Measurements from ENCODE around the gene PIPOX. TPM values are rescaled to one million over a fixed set of nuclear protein-coding genes. Genes with fewer than 3 reads are reported as not detected.
"Not testable (repeated sequence)": the region's sequence is repeated elsewhere in the genome, so short reads cannot be mapped to it uniquely, and the experiment has no call there.

PIPOX gene
- total and polyA plus RNA-seq, 4 donors = 1.6 to 2.4 (median 2.0) TPM

DNA sequence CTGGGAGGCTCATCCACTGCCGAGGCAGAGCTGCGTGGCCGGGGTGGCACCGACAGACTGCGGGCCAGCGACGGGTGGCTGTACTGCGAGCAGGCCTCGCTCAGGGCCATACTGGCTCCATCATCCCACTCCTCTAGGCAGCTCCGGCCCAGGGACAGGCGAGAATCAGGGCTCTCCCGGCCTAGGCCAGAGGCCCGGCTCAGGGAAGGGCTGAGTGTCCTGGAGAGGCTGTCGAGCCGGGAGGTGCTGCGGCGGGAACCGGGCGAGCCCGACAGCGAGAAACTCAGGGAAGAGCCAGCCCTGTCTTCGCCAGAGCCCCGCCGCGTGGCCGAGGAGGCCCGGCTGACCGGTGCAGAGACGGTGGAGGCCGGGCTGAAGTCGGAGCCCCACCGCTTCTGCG, 37.4 kb downstream of the PIPOX start:
- 94% methylated on average over 26 to 33 of the region's 33 CpGs for WGBS, 2 donors
- no peaks in the 10 kb centered on the region for H3K4me1 ChIP-seq (ENCODE audit: control insufficient read depth in 1 of 2, insufficient read depth in 2 of 2, low read length in 2 of 2)
- H3K27me3 ChIP-seq (ENCODE audit: control insufficient read depth in 1 of 2, insufficient read depth in 2 of 2, low read length in 1 of 2) = no peaks in the 10 kb centered on the region
- no peak overlapping the region for H3K27ac ChIP-seq (ENCODE audit: low read depth in 1 of 2, low read length in 2 of 2)
- H3K4me3 ChIP-seq (ENCODE audit: low read length in 2 of 2) = no peak overlapping the region
- intact Hi-C loops (cut with DNase I) = no loop called here
- DNase-seq (no peak), ATAC-seq (ENCODE audit: low FRiP score) (peak; percentile 40)
- peaks cover 0 to 11% of the 10 kb centered on the region in 2 donors for H3K36me3 ChIP-seq (ENCODE audit: control insufficient read depth in 1 of 2, insufficient read depth in 2 of 2, low read length in 1 of 2)
- no peaks in the 10 kb centered on the region for H3K9me3 ChIP-seq (ENCODE audit: control insufficient read depth, low read length)

DNA sequence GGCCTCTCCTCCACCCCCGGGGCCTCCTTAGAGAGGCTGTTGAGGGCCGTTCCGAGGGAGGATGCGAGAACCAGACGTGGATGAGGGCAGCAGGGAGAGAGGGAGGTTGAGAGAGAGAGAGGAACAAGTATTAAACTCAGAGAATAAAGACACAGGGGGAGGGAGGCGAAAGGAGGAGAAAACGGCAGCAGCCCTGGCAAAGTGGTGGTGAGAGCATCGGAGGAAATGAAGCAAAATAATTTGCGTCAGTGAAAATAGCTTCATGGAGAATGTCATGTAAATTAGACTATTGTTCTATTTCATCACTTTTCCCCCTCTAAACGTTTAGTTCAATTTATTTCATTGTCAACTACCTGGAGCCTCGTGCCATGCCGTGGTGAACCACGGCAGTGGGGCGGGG, 38.0 kb downstream of the PIPOX start:
- H3K36me3 ChIP-seq (ENCODE audit: control insufficient read depth in 1 of 2, insufficient read depth in 2 of 2, low read length in 1 of 2) = peaks cover 0 to 11% of the 10 kb centered on the region in 2 donors
- no peak for DNase-seq
- H3K27ac ChIP-seq (ENCODE audit: low read depth in 1 of 2, low read length in 2 of 2) = no peak overlapping the region
- WGBS, 2 donors = 87 to 88% methylated on average over 14 of the region's 14 CpGs
- ATAC-seq (ENCODE audit: low FRiP score) = no peak
- no peaks in the 10 kb centered on the region for H3K9me3 ChIP-seq (ENCODE audit: control insufficient read depth, low read length)
- no peaks in the 10 kb centered on the region for H3K4me1 ChIP-seq (ENCODE audit: control insufficient read depth in 1 of 2, insufficient read depth in 2 of 2, low read length in 2 of 2)
- no peaks in the 10 kb centered on the region for H3K27me3 ChIP-seq (ENCODE audit: control insufficient read depth in 1 of 2, insufficient read depth in 2 of 2, low read length in 1 of 2)
- intact Hi-C loops (cut with DNase I) = no loop called here
- H3K4me3 ChIP-seq (ENCODE audit: low read length in 2 of 2) = no peak overlapping the region

DNA sequence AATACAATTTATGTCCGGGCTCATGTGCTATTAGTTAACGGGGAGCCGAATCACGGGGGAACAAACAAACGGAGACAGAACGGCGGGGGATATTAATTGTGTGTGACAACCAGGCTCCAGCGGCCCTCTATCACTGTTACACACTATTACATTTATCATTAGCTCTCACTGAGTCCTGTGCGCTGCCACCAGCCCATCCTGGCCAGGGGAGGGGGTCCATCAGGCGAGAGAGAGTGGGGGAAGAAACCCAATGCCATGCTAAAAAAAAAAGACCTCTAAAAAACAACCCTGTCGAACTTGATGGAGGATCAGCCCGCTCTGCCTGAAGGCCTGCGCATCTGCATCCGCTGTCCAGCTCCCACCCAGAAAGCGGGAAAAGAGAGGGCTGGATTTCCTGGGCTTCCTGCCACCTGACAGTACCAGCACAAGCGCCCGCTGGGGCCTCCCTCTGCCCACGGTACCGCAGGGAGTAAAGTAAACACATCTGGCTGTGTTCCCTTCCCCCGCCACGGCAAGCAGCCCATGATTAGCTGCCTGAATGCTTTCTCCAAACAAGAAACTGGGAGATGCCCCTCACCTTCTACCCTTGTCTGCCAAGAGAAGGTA, 41.7 kb downstream of the PIPOX start:
- Histone ChIP-seq H3K27me3 (ENCODE audit: control insufficient read depth in 1 of 2, insufficient read depth in 2 of 2, low read length in 1 of 2) (no peaks in the 10 kb centered on the region), H3K9me3 (ENCODE audit: control insufficient read depth, low read length) (no peaks in the 10 kb centered on the region), H3K4me1 (ENCODE audit: control insufficient read depth in 1 of 2, insufficient read depth in 2 of 2, low read length in 2 of 2) (no peaks in the 10 kb centered on the region), H3K36me3 (ENCODE audit: control insufficient read depth in 1 of 2, insufficient read depth in 2 of 2, low read length in 1 of 2) (peaks cover 0 to 16% of the 10 kb centered on the region in 2 donors), H3K4me3 (ENCODE audit: low read length in 2 of 2) (no peak overlapping the region), H3K27ac (ENCODE audit: low read depth in 1 of 2, low read length in 2 of 2) (no peak overlapping the region)
- intact Hi-C loops (cut with DNase I) = no loop called here
- DNase-seq (no peak), ATAC-seq (ENCODE audit: low FRiP score) (no peak)
- WGBS, 2 donors = 72 to 75% methylated on average over 21 of the region's 21 CpGs

DNA sequence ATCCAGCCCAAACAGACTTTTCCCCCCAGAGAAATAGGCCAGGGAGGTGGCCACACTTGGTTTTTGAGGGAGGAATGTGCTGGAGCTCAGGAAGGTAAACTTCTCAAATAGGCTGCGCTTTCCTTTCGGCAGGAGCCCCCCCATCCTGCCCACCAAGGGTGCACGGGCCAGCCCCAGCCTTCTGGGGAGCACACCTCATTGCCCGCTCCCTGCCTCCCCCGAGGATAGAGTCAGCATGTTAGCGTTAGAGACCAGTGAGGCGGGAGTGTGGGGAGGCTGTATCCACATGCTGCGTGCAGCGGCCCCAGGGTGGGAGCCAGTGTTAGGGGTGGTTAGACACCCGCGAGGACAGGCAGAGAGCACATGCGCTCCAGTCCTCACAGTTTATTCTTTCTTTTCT, 42.3 kb downstream of the PIPOX start:
- no peak overlapping the region for H3K4me3 ChIP-seq (ENCODE audit: low read length in 2 of 2)
- intact Hi-C loops (cut with DNase I) = no loop called here
- H3K4me1 ChIP-seq (ENCODE audit: control insufficient read depth in 1 of 2, insufficient read depth in 2 of 2, low read length in 2 of 2) = no peaks in the 10 kb centered on the region
- no peaks in the 10 kb centered on the region for H3K9me3 ChIP-seq (ENCODE audit: control insufficient read depth, low read length)
- H3K27ac ChIP-seq (ENCODE audit: low read depth in 1 of 2, low read length in 2 of 2) = no peak overlapping the region
- ATAC-seq (ENCODE audit: low FRiP score) (no peak), DNase-seq (no peak)
- WGBS, 2 donors = 78 to 81% methylated on average over 12 of the region's 12 CpGs
- no peaks in the 10 kb centered on the region for H3K27me3 ChIP-seq (ENCODE audit: control insufficient read depth in 1 of 2, insufficient read depth in 2 of 2, low read length in 1 of 2)
- peaks cover 0 to 17% of the 10 kb centered on the region in 2 donors for H3K36me3 ChIP-seq (ENCODE audit: control insufficient read depth in 1 of 2, insufficient read depth in 2 of 2, low read length in 1 of 2)

DNA sequence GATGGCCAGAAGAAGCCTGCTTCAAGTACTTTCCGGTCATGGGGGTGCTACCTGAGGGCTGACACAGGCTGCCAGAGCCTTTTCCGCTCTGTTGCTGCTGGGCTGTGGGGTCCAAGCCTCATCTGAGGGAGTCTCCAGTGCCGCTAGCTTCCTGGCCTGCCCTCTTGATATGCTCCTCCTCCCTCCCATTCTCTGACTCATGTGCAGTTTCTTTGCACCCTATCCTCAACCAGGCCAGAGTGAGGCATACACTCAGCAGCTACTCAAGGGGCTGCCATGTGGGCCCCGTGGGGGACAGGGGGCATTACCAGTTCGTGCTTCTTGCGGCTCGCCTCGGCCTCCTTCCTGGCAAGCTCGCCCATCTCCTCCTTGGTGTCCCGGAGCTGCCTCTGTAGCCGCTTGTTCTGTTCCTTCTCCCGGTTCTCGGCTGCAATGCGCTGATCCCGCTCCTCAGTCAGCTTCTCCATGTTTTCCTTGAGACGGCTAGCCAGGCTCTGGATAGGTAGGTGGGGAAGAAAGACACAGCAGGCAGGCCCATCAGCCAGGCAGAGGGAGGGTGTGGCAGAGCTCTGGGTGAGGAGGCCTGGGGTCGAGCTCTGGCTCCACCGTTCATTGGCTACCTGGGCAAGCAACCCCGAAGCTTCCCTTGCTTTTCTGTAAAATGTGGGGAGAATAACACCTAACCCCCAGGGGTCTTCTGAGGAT, 43.8 kb downstream of the PIPOX start:
- H3K4me3 ChIP-seq (ENCODE audit: low read length in 2 of 2) = no peak overlapping the region
- H3K36me3 ChIP-seq (ENCODE audit: control insufficient read depth in 1 of 2, insufficient read depth in 2 of 2, low read length in 1 of 2) = peaks cover 4 to 21% of the 10 kb centered on the region in 2 donors

DNA sequence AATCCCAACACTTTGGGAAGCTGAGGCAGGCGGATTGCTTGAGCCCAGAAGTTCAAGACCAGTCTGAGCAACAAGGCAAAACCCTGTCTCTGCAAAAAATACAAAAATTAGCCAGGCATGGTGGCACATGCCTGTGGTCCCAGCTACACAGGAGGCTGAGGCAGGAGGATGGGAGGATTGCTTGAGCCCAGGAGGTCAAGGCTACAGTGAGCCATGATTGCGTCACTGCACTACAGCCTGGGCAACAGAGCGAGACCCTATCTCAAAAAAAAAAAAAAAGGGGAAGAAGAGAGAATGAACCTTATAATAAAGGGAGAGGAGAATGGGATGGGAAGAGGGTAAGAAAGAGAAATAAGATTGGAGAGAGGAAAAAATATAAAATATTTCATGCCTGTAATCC, 45.8 kb downstream of the PIPOX start:
- H3K27ac ChIP-seq (ENCODE audit: low read depth in 1 of 2, low read length in 2 of 2); H3K4me1 ChIP-seq (ENCODE audit: control insufficient read depth in 1 of 2, insufficient read depth in 2 of 2, low read length in 2 of 2); DNase-seq; H3K9me3 ChIP-seq (ENCODE audit: control insufficient read depth, low read length); H3K4me3 ChIP-seq (ENCODE audit: low read length in 2 of 2); H3K27me3 ChIP-seq (ENCODE audit: control insufficient read depth in 1 of 2, insufficient read depth in 2 of 2, low read length in 1 of 2); intact Hi-C loops (cut with DNase I); ATAC-seq (ENCODE audit: low FRiP score): not testable (repeated sequence)
- peaks cover 4 to 31% of the 10 kb centered on the region in 2 donors for H3K36me3 ChIP-seq (ENCODE audit: control insufficient read depth in 1 of 2, insufficient read depth in 2 of 2, low read length in 1 of 2)
- WGBS, 2 donors = 93 to 96% methylated on average over 3 of the region's 3 CpGs

More for the DNA sequence above, 43.8 kb downstream of the PIPOX start:
- H3K27ac ChIP-seq (ENCODE audit: low read depth in 1 of 2, low read length in 2 of 2) = no peak overlapping the region
- WGBS, 2 donors = 85 to 88% methylated on average over 19 of the region's 19 CpGs
- no peaks in the 10 kb centered on the region for H3K9me3 ChIP-seq (ENCODE audit: control insufficient read depth, low read length)
- no peaks in the 10 kb centered on the region for H3K27me3 ChIP-seq (ENCODE audit: control insufficient read depth in 1 of 2, insufficient read depth in 2 of 2, low read length in 1 of 2)
- H3K4me1 ChIP-seq (ENCODE audit: control insufficient read depth in 1 of 2, insufficient read depth in 2 of 2, low read length in 2 of 2) = no peaks in the 10 kb centered on the region
- no peak for DNase-seq
- intact Hi-C loops (cut with DNase I) = no loop called here
- no peak for ATAC-seq (ENCODE audit: low FRiP score)

GRCh38 chr17:29089601-29090044, 46.7 kb downstream of the PIPOX start:
- DNase-seq (no peak), ATAC-seq (ENCODE audit: low FRiP score) (no peak)
- H3K36me3 ChIP-seq (ENCODE audit: control insufficient read depth in 1 of 2, insufficient read depth in 2 of 2, low read length in 1 of 2) = peaks cover 4 to 33% of the 10 kb centered on the region in 2 donors
- no peaks in the 10 kb centered on the region for H3K4me1 ChIP-seq (ENCODE audit: control insufficient read depth in 1 of 2, insufficient read depth in 2 of 2, low read length in 2 of 2)
- no peak overlapping the region for H3K4me3 ChIP-seq (ENCODE audit: low read length in 2 of 2)
- no peaks in the 10 kb centered on the region for H3K27me3 ChIP-seq (ENCODE audit: control insufficient read depth in 1 of 2, insufficient read depth in 2 of 2, low read length in 1 of 2)
- no peaks in the 10 kb centered on the region for H3K9me3 ChIP-seq (ENCODE audit: control insufficient read depth, low read length)
- 76 to 79% methylated on average over 20 of the region's 20 CpGs for WGBS, 2 donors
- intact Hi-C loops (cut with DNase I) = no loop called here
- H3K27ac ChIP-seq (ENCODE audit: low read depth in 1 of 2, low read length in 2 of 2) = no peak overlapping the region

GRCh38 chr17:29090108-29090507, 47.2 kb downstream of the PIPOX start:
- intact Hi-C loops (cut with DNase I) = no loop called here
- H3K4me3 ChIP-seq (ENCODE audit: low read length in 2 of 2) = no peak overlapping the region
- no peaks in the 10 kb centered on the region for H3K4me1 ChIP-seq (ENCODE audit: control insufficient read depth in 1 of 2, insufficient read depth in 2 of 2, low read length in 2 of 2)
- ATAC-seq (ENCODE audit: low FRiP score) (no peak), DNase-seq (no peak)
- 90 to 92% methylated on average over 4 of the region's 4 CpGs for WGBS, 2 donors
- no peak overlapping the region for H3K27ac ChIP-seq (ENCODE audit: low read depth in 1 of 2, low read length in 2 of 2)
- H3K27me3 ChIP-seq (ENCODE audit: control insufficient read depth in 1 of 2, insufficient read depth in 2 of 2, low read length in 1 of 2) = no peaks in the 10 kb centered on the region
- H3K36me3 ChIP-seq (ENCODE audit: control insufficient read depth in 1 of 2, insufficient read depth in 2 of 2, low read length in 1 of 2) = peaks cover 4 to 33% of the 10 kb centered on the region in 2 donors
- no peaks in the 10 kb centered on the region for H3K9me3 ChIP-seq (ENCODE audit: control insufficient read depth, low read length)
